ENCODE data around the gene TBX10.
"Not testable (repeated sequence)": the region's sequence is repeated elsewhere in the genome, so short reads cannot be mapped to it uniquely, and the experiment has no call there.

TBX10 gene

DNA sequence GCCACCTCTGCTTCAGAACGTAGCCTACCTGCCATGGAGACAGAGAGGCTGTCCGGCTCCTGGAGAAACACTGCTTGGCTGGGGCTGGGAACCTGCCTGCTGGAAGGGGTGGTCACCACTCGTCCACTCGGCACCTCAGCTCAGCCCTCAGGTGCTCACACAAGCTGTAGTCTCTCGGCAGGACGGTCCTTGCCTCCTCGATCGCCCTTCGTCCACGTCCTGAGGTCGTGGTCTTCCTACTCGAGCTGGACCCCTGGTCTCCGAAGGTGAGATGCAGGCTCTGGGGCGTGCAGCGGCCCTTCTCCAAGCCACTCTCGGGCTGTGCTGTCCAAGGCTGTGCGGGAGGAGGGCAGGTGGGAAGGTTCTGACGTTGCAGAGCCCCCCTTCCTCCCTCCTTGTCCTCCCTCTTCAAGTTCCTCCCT is at the start of gene TBX10:
Gene TBX10 (minus strand): TSS at position 326 of the 422 bp plus-strand sequence. CDS start 291 bp downstream, at position 35.
- no peak for DNase-seq (ENCODE audit: low spot score)

DNA sequence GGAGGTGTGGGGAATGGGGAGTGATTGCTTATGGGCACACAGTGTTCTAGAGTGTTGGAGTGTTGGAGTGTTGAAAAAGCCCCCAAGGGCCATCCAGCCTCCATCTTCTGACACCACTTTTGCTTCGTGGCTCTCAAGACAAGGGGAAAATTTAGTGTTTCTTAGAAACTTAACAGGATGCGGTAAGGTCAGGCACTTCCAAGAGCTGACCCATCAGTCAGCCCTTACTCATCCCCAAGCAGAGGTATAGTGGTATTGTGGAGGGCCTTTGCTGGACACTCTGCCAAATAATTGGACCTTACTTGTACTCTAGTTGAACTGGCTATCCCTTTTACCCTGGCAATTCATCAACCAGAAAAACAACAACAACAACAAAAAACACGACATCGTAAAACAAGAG is 49.6 kb upstream of the TBX10 start:
- DNase-seq (ENCODE audit: low spot score), result no peak

DNA sequence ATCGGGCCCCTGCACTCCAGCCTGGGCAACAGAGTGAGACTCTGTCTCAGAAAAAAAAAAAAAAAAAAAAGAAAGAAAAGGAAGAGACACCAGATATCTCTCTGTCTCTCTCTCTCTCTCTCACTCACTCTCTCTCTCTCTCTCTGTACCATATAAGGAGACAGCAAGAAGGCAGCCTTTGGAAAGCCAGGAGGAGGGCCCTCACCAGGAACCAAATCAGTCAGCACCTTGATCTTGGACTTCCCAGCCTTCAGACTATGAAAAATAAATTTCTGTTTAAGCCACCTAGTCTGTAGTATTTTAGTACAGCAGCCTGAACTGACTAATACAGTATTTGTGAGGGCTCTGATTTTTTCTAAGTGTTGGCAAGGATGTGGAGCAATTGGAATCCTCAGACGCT is 48.4 kb upstream of the TBX10 start:
- DNase-seq (ENCODE audit: low spot score), result no peak

DNA sequence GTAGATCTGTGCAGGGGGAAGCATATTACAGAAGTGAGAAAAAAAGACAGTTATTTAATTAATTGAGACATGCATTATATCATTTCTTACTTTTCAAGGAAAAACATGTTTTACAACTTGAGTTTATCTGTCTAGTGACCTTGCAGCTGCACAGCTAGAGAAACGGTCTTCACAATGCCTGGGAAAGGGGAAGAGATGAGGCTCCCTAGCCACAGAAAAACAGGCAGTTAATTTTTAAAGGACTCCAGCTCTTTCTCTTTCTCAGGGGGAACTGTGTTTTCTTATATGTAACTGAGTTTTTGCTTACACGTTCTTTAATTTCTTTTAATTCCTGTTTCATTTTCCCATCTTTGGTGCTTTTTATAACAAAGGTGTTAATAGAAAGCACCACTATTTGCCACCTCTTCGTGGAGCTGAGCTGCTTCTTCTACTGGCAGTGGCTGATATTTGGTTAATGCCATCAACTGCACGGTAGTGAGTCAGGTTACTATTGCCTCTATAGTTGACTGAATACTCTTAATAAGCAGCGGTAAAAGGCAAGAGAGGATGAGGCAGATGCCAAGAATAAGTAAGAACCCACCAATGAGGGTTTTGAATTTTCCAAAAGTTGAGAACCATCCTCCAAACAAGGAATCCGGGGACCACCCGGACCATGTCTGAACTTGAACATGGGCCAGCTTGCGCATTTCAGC is 46.2 kb upstream of the TBX10 start:
- not testable (repeated sequence) for DNase-seq (ENCODE audit: low spot score)

DNA sequence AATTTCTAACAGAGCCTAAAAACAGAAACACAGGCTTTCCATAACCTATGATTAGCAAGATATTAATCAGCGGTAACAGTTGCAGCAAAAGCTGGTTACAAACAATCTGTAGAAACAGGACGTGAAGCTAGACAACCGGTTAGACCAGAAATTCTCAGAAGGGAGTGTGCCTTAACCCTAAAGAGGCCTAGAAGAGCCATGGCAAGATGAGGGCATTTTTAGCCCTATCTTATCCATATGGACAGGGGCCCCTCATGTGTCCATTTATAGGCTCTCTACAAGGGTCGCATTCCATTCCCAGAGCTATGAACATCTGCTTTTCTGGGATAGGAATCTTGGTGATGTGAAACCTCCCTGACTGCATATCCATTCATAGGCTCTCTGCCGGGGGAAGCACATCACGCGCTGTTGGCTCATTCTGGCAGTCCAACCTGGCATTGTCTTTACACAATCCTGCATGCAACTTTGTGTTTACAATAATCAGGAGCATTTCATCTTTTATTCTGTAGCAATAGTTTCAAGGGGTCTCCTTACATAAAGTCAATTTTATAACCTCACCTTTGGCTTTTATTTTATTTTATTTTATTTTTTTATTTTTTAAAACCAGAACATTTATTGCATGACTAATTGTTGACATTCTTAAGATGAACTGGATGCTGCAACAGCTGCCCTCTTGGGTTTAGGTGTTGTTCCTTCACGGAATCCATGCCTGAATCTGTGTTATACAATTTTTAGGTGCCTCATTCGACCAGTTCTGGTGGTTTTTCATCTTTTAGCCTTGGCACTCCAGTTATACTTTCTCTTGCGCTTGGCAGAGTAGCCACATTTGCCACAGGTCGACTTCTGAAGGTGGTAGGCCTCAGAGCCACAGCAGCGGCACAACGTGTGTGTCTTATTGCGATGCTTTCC is 42.8 kb upstream of the TBX10 start:
- DNase-seq (ENCODE audit: low spot score), result not testable (repeated sequence)

DNA sequence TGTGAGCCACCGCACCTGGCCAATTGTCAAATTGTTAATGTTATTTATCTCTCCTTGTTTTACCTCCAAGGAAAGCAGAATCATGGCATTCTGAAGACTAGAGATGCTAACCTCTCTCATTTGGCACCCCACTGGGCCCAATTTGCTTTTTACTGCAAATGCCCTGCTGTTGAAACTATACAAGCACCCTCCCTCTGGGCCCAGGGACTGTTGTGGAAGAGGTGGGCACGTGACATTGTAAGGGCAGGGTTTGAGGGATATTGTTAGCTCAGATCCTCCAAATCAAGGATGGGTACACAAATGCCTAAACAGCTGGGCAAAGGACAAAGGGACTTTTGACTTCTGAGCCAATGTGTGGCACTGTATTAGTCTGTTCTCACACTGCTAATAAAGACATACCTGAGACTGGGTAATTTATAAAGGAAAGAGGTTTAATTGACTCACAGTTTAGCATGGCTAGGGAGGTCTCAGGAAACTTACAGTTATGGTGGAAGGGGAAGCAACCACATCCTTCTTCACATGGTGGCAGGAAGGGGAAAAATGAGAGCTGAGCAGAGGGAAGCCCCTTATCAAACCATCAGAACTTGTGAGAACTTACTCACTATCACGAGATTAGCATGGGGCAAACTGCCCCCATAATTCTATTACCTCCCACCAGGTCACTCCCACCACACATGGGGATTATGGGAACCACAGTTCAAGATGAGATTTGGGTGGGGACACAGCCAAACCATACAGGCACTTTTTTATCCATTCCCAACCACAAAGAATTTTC is 41.3 kb upstream of the TBX10 start:
- no peak for DNase-seq (ENCODE audit: low spot score)

DNA sequence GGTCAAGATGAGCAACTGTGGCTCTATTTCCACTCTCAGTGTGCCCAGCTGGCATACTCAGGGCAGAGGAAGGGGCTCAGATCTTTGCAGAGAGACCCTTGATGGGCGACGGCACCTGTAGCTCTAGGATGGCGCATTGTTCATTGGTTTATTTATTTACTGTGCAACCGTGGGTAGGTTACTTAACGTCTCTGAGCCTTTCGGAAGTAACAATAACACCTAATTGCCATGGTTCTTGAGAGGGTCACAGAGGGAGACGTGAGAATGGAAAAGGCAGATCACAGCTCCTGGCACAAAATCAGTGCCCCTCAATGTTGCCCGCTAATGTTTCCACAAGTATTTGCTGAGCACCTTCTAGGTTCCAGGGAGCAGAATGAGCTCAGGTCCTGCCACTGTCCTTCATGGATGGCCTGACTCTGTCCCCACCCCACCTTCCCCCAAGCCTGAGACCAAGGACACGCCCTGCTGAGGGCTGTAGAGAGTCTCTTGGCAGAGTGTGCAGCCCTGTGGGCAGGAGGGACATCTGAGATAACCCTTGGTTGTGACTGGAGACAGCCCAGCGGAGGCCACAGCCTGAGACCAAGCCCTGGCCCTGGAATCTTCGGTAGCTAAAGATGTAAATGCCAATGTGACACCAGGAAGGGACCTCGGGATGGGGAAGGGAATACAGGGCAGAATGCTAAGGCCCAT is 35.6 kb upstream of the TBX10 start:
- DNase-seq (ENCODE audit: low spot score), result no peak

DNA sequence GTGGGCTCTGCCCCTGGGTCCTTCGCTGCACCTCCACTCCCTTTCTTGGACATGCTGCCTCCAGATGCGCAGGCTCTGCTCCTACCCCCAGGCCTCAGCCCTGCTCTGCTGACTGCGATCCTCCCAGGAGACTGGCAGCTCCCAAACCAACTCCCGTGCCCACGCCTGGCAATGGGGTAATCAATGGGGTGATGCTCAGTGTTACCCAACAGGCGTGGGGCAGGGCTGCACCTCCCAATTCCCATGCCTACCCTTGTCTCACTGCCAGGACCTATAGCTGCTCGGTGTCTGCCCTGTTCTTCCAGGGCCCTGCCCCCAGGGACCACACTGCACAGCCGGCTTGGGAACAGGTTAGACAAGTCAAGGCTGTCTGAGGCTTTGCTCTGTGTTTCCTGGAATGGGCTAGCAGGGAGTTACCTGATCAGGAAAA is 34.9 kb upstream of the TBX10 start, which contains the start of gene ALDH3B2:
Gene ALDH3B2 (minus strand): TSS at position 182 of the 430 bp plus-strand sequence. CDS start 7,688 bp downstream, outside the sequence.
- no peak for DNase-seq (ENCODE audit: low spot score)

DNA sequence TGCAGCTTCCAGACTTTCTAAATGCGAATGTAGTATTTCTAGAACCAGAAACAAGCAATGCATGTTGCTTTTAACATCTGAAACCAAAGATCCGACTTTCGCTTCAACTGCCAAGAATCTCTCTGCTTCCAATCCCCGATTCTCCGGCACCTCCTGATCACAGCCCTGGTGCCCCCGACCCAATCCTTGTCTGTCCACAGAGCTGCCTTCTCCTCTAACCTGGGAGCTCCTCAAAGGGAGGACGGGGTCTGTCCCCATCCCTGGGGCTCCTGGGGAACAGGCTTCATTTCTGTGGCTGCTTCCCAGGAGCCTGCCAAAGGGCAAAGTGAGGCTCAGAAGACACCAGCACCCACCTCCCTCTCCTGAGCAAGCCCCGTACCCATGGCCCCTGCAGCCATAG is 34.3 kb upstream of the TBX10 start:
- DNase-seq (ENCODE audit: low spot score), result no peak

DNA sequence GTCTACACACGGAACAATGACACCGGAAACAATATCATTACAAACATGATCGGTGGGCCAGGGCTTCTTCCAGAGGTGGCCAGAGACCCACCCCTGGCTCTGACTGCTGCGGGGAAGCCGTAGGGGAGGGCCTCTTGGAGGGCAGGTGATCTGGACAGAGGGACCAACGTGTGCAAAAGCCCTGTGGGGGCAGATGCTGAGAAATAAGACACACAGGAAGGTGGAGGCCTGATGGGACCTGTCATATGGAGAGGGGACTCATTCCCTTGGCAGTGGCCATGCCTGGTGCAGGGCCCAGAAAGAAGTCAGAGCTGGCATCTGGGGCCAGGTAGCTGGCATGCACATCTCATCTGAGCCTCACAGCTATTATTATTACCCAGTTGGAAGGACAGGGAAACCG is 33.8 kb upstream of the TBX10 start:
- DNase-seq (ENCODE audit: low spot score), result no peak

DNA sequence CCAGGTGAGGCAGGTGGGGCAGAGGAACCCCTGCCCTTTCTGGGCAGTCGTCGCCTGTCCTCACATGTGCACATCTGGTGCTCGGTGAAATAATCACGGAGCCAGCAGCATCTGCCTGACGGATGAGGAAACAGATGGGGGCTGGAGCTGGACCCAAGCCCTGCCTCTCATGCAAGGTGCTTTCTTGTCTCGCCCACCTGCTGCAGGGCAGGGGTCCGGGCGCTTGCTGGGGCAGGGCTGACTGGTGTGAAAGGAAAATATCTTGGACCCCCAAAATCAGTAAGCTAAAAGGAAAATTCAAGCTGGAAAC is 31.6 kb upstream of the TBX10 start:
- no peak for DNase-seq (ENCODE audit: low spot score)

DNA sequence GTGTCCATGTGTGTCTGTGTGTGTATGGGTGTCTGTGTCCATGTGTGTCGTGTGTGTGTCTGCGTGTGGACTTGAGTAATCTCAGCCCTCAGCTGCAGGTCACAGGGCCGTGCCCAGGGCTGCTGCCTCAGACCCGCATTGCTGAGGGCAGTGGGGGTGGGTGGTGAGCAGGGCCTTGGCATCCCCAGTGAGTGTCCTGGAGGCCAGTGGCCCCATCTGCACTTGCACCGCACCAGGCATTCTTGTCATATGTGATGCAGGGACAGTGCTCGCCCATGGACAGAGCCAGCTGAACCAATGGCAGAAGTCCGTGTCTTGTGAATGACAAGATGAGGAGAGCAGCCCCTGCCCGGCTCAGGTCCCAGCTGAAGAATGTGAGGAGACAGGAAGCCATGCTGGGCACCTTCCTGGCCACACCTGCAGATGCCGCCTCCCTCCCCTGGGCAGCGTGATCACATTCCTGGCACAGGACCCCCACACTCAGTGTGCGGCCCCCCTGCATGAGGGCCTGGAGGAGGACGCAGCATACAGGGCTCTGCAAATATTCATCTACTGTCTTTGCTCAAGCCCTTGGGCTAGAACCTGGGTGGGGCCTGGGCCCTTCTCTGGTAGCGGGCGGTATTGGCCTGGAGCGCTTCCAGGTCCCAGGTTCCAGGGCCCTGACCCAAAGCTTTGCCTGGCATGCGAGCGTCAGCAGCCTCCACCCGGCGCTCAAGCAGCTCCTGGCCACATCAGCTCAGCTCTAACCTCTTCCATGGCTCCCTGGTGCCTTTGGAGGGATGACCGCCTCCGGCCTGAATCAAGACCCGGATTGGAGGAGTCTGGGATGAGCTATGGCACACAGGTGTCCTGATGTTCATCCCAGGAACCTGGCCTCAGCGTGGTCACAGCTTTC is 31.0 kb upstream of the TBX10 start:
- no peak for DNase-seq (ENCODE audit: low spot score)

DNA sequence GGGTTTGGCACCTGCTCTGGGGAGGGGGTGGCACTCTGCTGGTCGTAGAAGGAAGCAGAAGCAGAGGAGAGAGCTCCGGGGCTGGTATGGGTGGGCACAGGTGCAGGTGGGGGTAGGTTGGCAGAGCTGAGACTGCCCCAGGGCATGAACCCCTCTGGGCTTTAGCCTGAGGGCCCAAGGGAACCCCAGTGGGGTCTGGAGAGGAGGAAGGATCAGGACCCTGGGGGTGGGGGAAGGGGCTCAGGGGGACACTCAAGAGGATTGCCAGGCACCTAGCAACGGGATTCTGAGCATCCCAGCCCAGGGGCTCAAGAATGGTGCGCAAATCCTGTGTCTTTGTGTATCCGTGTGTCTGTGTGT is 28.6 kb upstream of the TBX10 start:
- no peak for DNase-seq (ENCODE audit: low spot score)

DNA sequence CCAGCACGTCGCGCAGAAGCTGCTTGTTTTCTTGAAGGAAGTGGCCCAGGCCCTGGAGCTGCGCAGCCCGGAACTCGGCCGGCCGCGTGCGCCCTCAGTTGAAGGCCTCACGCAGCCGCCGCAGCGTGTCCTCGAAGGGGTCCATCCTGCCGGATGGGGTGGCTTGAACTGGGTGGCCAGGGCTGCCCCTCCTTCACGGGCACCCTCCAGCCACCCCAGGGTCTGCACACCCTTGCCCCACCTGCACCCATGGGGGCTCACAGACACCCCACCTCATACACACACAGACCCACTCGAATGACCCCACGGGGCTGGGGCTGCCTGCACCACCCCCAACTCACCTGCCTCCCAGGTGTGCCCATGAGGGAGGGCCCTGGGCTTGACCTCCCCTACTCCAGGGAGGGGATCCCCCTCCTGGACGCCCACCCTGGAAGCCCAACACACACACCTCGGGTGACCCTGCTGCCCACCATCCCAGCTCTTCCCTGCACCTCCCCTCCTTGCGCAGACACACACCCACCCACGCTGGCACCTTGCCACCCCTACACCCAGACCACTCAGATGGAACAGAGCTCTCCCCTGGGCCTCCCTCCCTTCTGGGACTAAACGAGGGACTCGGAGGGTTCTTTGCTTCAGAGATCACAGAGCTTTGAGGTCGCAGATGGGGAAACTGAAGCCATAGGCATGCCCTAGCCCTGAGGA is 28.1 kb upstream of the TBX10 start:
- no peak for DNase-seq (ENCODE audit: low spot score)

DNA sequence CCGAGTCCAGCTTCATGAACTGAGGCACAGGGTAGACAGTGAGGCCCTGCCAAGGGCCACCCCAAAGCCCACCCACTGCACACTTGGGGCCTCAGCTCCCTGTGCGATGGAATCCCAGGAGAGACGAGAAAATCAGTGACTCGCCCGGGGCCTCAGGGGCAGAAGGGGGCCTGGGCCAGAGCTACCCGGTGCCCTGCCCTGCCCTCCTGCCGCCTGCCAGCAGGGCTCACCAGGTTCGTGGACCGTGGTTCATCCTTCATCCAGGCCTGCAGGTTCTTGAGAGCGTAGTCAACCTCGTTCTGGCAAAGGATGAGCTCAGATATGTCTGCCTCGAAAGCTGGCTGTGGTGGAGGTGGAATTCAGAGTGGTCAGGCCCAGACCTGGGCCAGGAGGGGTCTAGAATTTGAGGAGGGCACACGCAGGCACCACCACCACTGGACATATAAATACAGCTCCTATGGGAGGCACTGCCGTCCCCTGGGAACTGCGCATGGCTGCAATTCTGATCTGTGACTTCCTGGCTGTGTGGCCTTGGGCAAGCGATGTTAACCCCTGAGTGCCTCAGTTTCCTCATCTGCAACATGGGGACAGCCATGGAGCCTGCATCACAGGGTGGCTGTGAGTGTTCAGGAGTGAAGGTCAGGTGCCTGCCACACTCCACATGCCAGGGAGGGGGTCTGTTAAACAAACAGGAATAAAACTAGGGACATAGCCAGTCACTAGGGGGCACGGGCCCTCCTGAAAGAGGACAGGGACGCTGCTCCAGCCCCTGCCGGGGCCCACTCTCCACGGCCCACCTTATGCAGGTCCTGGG is 27.3 kb upstream of the TBX10 start:
- no peak for DNase-seq (ENCODE audit: low spot score)

DNA sequence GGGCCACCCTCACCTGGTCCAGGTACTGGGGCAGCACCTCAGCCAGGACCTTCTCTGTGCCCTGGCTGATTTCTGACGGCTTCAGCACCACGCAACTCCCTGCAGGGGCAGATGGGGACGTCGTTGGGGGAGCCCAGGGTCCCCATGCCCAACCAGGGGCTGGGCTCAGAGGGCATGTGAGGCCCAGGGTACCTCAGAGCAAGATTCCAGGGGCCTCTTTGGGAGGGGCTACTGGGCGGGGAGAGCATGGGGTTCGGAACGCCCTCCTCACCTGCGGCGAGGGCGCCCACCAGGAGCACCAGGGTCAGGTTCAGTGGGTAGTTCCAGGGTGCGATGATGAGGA is 26.7 kb upstream of the TBX10 start:
- no peak for DNase-seq (ENCODE audit: low spot score)

DNA sequence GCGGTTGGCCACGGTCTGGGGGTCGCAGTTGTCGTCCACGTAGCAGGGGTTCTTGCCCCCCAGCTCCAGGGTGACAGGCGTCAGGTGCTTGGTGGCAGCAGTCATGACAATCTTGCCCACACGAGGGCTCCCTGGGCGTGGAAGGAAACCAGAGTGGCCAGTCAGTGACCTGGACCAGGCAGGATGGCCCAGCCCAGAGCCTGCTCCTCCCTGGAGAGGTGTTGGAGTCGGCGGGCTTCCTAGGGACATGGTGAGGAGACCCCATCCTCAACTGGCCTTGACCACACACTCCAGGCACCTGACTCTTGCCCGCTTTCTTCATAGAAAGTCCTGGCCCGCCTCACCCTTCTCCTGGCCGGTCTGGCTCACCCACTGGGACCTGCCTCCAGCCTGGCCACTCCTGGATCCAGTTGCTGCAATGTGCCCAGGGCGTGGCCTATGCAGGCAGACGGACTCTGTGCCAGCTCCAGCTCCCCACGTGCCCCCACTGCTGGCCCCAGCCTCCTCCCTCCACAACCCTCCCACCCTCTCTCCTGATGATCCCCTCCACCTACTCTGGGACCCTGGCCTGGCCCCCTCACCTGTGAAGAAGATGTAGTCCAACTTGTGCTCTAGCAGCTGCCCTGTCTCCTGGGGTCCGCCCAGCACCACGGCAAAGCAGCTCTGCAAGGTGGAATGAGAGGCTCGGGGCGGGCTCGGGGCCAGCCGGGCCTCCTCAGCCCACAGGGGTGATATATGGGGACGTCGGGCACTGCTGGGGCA is 26.2 kb upstream of the TBX10 start:
- DNase-seq (ENCODE audit: low spot score), result no peak

DNA sequence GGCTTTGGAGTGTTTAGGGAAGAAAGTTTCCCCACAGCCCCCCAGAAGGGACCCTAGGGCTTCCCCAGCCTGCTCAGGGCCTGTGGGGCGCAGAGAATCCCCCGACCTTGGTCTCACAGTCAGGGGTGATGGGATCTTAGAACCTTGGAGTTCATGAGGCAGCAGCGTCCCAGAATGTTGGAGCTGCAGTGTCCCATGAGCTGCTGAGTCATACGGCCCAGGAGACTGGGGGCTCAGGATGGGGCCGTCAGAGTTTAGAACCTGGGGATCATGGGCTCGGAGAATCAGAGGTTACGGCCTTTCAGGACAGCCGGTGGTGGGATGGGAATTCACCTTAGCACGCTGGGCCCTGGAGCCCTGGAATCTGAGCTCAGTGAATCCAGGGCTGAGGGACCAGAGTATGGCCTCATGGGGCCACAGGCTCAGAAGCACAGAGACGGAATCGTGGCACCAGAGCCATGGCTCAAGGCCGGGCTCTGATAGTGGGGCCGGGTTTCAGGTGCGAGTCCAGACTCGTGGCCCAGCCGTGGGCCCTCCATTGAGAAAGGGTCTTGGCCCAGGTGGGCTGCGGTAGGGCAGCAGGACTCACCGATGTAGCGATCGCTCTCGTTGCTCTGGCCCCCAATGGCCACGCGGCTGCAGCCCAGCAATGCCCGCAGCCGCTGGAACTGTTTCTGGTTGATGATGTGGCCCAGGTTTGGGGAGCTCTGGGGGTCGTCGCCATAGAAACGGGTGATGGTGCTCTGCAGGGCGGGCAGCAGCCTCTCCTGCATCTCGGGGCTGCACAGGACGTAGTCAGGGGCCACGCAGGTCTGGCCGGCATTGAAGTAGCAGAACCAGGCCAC is 25.4 kb upstream of the TBX10 start:
- DNase-seq (ENCODE audit: low spot score), result no peak
